GM10266 (cell line): Measurements from ENCODE around the gene ANAPC1.
"Not testable (repeated sequence)": the region's sequence is repeated elsewhere in the genome, so short reads cannot be mapped to it uniquely, and the experiment has no call there.

Experiments
- DNase-seq: peaks from one replicate; pipeline ENCODE4 v3.0.0; 2012; ENCODE audit errors: extremely low spot score
- TF ChIP-seq, protein P1 (sequence below): IDR thresholded peaks from 2 replicates; pipeline ENCODE4 v1.5.1; 2012; ENCODE audit warnings: mild to moderate bottlenecking, low read depth; ENCODE audit not compliant: control insufficient read depth, insufficient read depth; ENCODE audit errors: missing control alignments

ANAPC1 gene

DNA sequence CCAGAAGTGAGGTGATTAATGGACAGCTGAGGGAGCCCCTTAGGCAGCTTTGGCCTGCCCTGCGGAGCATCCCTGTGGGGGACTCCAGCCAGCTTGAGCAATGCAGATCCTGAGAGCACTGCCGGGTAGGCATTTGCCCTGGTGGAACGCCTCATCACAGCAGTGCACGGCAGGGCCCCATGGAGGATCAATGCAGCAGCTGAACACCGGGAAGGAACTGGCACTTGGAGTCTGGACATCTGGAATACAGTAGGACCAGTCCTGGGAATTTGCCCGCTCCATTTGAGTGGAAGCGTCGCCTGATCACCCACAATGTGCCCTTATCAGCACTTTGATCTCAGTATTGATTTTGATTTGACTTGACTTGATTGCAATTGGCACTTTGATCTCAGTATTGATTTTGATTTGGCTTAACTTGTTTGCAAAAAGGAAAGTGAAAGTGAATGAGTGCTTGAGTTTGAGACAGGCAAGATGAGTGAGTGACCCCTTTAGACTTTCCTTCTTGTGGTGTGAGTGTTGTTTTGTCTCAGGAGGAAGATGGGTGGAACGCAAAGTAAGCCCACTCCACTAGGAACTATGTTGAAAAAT, 123.2 kb downstream of the ANAPC1 start:
- not testable (repeated sequence) for DNase-seq

DNA sequence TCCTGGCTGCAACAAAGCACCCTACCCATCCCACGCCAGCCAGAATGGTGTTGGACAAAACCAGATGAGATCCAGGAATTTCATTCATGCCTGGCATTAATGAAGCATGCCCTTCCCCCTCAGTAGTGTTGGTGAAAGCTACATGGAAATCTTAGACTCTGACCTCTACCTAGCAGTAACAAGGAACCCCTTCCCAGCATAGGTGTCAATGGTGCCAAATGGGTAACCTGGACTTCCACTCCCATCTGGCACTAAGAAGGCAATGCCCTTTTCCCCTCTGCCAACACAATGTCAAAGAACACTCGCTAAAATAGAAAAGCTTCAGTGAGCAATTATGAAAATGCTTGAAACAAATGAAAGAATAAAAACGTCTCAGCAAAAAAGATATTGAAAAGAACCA, 131.5 kb downstream of the ANAPC1 start:
- DNase-seq, result not testable (repeated sequence)

DNA sequence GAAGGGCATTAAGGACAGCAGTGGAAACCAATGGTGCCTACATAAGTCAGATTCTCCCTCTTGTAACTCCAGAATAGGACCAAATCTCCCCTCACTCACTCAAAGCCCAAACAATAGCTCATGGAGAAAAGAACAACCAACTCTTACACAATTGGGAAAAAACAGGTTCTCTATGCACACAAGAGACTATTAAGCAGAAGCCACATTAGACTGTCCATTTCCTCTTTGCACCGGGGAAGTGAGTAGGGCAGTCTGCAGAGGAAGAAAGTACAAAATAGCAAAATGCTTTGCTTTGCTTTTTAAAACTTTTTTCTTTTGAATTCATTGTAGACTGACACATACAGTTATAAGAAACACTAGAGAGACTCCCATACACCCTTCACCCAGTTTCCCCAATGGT, 133.4 kb downstream of the ANAPC1 start:
- not testable (repeated sequence) for DNase-seq

DNA sequence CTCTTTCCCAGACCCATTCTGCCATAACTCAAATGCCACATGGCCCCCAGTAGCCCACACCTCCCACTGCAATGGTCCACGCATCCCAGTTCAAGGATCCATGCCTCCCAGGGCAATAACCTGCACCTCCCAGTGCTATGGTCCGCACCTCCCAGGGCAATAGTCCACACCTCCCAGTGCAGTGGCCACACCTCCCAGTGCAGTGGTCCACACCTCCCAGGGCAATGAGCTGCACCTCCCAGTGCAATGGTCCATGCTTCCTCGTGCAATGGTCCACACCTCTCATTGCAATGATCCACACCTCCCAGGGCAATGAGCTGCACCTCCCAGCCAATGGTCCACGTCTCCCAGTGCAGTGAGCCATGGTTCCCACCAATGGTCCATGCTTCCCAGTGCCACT, 135.6 kb downstream of the ANAPC1 start:
- not testable (repeated sequence) for DNase-seq

DNA sequence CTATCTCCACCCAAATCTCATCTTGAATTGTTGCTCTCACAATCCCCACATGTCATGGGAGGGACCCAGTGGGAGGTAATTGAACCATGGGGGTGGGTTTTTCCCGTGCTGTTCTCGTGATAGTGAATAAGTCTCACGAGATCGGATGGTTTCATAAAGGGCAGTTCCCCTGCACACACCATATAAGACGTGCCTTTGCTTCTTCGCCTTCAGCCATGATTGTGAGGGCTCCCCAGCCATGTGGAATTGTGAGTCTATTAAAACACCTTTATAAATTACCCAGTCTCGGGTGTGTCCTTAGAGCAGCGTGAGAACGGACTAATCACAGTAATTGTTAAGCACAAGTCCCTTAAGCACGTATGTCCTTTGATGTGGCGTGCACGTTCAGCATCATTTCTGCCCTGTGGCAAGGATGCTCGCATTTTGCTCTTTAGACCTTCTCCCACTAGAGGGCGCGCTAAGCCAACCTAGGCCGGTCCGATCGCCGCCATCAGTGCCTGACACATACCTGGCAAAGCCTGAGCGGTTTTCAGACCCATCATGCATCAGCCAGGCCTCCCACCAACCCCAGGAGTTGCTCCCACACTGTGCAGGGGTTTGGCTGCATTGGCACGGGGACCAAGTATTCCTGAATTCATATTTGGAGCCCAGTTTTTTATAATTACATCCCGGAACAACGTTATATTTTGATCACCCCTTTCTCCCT, 136.4 kb downstream of the ANAPC1 start:
- not testable (repeated sequence) for DNase-seq
- TF ChIP-seq, protein P1, sequence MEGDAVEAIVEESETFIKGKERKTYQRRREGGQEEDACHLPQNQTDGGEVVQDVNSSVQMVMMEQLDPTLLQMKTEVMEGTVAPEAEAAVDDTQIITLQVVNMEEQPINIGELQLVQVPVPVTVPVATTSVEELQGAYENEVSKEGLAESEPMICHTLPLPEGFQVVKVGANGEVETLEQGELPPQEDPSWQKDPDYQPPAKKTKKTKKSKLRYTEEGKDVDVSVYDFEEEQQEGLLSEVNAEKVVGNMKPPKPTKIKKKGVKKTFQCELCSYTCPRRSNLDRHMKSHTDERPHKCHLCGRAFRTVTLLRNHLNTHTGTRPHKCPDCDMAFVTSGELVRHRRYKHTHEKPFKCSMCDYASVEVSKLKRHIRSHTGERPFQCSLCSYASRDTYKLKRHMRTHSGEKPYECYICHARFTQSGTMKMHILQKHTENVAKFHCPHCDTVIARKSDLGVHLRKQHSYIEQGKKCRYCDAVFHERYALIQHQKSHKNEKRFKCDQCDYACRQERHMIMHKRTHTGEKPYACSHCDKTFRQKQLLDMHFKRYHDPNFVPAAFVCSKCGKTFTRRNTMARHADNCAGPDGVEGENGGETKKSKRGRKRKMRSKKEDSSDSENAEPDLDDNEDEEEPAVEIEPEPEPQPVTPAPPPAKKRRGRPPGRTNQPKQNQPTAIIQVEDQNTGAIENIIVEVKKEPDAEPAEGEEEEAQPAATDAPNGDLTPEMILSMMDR, result peak; percentile 52

DNA sequence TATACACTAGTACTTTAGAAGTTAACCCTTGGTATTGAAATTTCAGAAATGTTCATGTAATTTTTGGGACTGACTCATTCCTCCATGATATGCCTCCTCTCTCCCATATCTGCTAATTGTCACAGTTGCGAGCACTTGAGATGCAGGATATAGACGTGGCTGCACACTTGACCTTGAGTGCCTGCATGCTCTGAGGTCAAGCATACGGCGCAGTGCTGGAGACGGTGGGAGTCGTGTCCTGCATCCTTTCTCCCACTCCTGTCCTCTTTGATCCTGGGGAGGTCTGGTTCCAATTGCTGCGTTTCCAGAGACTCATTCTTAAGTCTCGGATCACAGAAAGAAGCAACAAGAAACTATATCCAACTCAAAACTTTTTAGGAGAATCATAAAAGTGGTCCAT, 139.2 kb downstream of the ANAPC1 start:
- DNase-seq, result not testable (repeated sequence)

DNA sequence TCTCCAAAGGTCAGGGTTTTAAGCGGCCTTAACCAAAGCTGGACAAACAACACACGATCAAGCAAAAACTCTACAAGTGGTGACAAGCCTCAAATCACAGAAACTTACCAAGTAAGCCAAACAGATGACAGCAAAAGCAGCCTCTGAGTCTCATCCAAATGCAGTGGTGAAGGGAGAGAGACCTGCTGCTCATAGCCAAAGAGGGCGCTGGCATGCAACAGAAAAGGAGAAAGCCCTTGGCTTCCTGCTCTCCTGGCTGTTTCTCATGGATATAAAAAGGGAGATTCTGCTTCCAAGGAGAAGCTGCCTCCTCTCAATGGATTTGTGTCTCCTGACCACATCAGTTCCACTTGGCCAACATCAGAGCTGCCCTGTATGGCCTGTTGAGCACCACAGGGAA, 142.5 kb downstream of the ANAPC1 start:
- not testable (repeated sequence) for DNase-seq

DNA sequence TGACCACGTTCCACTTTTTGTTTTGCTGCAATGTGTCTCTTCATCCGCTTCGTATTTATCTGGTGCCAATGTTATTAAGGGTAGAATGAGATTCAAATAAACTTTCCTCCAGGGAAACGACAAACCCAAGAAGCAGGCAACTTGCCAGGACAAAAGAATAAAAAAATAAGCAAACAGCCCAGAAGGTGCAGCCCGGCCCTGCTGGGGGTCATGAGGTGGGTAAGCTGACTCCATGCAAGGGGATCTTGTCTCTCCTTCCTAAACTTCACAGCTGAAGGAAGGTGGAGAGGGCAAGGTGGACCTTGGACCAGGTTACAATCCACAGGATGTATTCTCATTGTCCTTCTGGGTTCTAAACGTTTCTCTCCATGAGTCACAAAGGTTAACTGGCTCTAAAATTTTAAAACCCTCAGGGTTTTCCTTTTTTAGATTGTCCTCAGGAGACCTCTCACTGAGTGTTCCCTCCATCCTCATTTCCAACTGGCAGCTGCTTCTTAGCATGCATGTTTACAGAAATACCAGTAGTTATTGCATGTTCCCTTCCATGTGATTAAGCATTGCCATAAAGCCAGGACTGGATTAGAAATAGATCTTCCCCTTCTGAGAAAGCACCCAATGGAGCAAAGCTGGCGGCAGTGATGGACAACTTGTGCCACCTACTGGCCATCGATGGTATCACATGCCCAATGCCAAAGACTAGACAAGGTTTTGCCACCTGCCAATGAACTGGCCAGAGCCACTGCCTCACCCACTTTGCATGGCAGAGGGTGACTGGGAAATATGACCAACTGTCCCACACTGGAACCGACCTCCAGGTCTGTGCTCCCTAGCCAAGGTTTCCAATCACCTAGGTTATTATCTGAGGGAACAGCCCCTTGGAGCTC, 147.9 kb downstream of the ANAPC1 start:
- DNase-seq, result not testable (repeated sequence)

DNA sequence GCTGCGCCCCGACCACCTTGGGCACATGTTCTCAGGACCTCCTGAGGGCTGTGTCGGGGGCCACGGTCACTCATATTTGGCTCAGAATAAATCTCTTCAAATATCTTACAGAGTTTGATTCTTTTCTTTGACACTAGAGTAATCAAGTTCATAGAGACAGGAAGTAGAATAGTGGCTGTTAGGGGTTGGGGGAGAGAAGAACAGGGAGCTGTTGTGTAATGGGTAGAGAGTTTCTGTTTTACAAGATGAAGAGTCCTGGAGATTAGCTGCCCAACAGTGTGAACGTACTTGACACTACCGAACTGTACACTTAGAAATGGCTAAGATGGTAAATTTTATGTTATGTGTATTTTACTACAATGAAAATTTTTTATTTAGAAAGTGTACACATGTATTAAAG, 148.6 kb downstream of the ANAPC1 start:
- DNase-seq, result not testable (repeated sequence)

DNA sequence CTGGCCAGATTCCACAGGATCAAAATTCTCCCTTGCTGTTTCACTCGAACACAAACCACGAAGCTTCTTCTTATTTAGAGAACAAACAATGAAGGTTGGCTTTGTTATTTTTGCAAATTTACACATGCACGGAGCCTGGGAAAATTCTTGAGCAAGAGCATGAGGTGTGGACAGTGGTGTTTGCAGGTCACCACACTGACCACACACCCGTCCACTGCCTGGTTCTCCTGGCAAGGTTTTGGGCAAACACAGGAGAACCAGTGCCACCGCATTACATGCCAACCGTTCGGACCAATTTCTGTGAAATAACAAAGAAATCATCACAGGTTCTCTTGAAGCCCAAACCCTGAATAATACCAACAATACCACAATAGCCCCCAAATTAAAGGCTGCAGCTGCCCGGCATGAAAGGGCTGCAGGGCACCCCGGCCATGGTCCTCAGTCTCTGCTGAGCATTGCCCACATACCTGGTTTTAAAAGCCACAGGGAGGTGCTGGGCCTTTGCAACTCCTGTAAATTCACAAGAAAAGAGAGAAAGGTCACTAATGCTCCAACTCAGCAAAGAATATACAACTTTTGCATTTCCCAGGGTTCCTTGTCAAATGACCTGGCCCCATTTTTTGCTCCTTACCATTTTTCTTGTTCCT, 154.1 kb downstream of the ANAPC1 start:
- not testable (repeated sequence) for DNase-seq

DNA sequence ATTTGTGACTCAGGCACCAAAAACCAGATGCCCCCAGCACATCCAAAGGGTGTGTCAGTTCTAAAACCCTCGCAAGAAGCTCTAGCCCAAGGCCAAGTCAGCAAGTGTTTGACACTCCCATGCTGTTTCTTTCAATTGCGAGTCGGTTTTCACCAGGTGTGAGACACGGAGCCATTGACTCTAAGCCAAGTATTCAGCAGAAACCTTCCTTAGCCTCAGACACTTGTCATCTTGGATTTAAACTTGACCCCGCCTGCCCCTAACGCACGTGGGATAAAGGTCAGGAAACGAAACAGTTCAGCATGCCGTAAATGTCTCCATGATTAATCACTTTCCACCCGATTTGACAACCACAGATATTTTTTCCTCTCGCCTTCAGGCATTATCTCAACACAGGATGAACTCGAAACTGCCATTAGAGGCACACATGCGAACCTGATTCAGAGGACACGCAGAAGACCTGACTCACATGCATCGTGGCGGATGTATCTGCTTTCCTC, 156.3 kb downstream of the ANAPC1 start:
- DNase-seq, result not testable (repeated sequence)

DNA sequence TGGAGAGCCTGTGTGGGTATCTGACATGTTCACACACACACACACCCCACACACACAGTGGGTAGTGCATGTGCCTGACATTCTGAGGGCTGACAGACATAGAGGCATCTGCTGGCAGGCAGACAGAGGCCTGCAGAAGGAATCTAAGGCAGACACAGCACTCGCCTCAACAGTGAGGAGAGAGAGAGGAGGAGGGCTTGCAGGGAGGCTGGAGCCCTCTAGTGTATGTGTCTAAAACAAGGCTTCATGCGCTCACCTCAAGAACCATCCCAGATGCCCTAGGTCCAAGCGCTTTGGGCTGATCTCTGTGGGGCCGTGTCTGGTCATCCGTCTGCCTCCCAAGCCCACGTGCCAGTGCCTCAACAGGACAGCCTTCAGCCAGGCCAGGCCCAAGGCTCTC, 158.3 kb downstream of the ANAPC1 start:
- TF ChIP-seq, protein P1, result peak; percentile 39
- DNase-seq, result not testable (repeated sequence)

DNA sequence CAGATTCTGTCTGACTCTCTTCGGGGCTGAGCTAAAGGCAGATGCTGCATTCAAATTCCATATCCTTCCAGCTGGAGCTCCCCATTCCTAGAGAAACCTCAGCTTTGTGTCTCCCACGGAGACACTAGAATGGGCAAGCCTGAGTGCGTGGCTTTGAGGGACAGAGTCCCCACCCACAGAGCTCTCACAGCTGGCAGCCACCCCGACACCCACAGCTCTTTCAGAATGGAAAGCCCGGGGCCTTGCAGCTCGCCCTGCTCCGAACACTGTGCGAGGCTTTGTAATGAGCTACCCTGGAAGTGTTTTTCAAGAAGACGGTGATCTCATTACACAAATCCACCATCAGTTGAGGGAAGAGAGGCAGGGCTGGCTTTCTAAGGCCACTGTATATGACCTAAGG, 164.4 kb downstream of the ANAPC1 start:
- not testable (repeated sequence) for DNase-seq
